ENCODE measurements around the gene INHBC.

INHBC gene

DNA sequence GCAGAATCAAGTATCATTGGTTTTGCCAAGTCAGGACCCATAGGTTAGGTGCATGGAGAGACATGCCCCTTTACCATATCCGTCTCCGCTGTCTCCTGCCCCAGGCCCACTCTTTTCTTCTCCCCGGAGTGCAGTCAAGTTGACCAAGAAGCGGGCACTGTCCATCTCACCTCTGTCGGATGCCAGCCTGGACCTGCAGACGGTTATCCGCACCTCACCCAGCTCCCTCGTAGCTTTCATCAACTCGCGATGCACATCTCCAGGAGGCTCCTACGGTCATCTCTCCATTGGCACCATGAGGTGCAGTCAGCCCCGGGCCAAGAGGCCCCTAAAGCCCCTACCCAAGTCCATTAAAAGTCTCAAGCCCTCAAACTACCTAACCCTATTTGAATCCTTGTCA is 30.0 kb downstream of the INHBC start:
- peaks cover 5% of the 10 kb centered on the region for H3K36me3 ChIP-seq (ENCODE audit: control insufficient read depth, insufficient read depth, low read length)
- no peaks in the 10 kb centered on the region for H3K27me3 ChIP-seq (replicated peaks; ENCODE audit: control insufficient read depth, insufficient read depth, low read length)
- no peak for DNase-seq (ENCODE audit: extremely low read depth, insufficient read length)
- H3K4me3 ChIP-seq (replicated peaks; ENCODE audit: low read depth, low read length), result no peak overlapping the region
- TF ChIP-seq, protein P1, sequence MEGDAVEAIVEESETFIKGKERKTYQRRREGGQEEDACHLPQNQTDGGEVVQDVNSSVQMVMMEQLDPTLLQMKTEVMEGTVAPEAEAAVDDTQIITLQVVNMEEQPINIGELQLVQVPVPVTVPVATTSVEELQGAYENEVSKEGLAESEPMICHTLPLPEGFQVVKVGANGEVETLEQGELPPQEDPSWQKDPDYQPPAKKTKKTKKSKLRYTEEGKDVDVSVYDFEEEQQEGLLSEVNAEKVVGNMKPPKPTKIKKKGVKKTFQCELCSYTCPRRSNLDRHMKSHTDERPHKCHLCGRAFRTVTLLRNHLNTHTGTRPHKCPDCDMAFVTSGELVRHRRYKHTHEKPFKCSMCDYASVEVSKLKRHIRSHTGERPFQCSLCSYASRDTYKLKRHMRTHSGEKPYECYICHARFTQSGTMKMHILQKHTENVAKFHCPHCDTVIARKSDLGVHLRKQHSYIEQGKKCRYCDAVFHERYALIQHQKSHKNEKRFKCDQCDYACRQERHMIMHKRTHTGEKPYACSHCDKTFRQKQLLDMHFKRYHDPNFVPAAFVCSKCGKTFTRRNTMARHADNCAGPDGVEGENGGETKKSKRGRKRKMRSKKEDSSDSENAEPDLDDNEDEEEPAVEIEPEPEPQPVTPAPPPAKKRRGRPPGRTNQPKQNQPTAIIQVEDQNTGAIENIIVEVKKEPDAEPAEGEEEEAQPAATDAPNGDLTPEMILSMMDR (IDR thresholded peaks at IDR 0.05; ENCODE audit: insufficient read depth, low read length, poor library complexity, severe bottlenecking), result no peak

DNA sequence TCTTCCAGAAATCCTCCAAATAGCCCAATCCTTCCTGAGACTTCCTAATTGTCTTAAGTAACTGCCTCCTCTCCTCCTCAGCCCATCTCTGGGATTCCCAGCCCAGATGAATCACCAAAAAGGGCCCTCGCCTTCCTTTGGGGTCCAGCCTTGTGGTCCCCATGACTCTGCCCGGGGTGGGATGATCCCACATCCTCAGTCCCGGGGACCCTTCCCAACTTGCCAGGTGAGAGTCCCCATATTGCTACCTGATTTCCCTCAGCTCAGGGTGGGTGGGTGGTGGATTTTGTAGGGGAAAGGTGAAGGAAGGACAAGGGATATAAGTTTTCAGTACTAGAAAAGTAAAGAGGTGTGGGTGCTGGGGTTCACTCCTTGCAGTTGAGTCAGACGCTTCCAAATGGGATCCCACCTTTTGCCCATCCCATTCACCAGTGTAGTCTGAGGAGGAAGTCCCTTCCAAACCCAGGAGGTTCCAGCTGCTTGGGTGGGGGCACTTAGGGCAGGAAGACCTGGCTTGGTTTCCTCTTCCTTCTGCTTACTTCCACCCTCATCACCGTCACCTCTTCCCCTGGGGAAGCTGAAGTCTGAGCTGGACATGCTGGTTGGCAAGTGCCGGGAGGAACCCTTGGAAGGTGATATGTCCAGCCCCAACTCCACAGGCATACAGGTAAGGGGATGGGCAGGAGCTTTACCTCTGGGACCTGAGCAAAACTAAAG is 30.6 kb downstream of the INHBC start:
- DNase-seq (ENCODE audit: extremely low read depth, insufficient read length), result no peak
- H3K4me3 ChIP-seq (replicated peaks; ENCODE audit: low read depth, low read length), result no peak overlapping the region
- H3K27me3 ChIP-seq (replicated peaks; ENCODE audit: control insufficient read depth, insufficient read depth, low read length), result no peaks in the 10 kb centered on the region
- peaks cover 6% of the 10 kb centered on the region for H3K36me3 ChIP-seq (ENCODE audit: control insufficient read depth, insufficient read depth, low read length)
- TF ChIP-seq, protein P1 (IDR thresholded peaks at IDR 0.05; ENCODE audit: insufficient read depth, low read length, poor library complexity, severe bottlenecking), result no peak

DNA sequence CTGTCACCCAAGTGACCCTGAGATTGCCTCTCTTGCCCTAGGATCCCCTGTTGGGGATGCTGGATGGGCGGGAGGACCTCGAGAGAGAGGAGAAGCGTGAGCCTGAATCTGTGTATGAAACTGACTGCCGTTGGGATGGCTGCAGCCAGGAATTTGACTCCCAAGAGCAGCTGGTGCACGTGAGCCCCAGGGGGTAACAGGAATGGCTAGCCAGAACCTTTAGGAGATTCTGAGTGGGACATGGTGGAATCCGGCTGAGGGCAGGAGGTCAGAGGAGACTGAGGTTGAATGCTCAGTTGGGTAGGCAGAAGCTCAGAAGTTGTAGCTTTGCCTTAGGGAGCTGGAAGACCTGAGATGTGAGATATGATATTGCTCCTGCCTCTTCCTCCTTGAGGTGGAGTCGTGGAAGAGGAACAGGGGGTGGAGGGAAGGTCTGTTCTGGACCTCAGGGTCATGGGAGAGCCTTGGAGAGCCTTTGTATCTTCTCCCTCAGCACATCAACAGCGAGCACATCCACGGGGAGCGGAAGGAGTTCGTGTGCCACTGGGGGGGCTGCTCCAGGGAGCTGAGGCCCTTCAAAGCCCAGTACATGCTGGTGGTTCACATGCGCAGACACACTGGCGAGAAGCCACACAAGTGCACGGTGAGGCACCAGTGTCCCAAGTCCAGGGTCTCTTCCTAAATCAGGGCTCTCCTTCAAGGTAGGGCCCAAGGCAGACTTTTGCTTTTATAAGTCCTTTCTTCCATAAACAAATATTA is 31.3 kb downstream of the INHBC start:
- DNase-seq (ENCODE audit: extremely low read depth, insufficient read length), result no peak
- Histone ChIP-seq H3K4me3 (replicated peaks; ENCODE audit: low read depth, low read length) (no peak overlapping the region), H3K27me3 (replicated peaks; ENCODE audit: control insufficient read depth, insufficient read depth, low read length) (no peaks in the 10 kb centered on the region), H3K36me3 (ENCODE audit: control insufficient read depth, insufficient read depth, low read length) (peaks cover 9% of the 10 kb centered on the region)
- TF ChIP-seq, protein P1 (IDR thresholded peaks at IDR 0.05; ENCODE audit: insufficient read depth, low read length, poor library complexity, severe bottlenecking), result no peak

DNA sequence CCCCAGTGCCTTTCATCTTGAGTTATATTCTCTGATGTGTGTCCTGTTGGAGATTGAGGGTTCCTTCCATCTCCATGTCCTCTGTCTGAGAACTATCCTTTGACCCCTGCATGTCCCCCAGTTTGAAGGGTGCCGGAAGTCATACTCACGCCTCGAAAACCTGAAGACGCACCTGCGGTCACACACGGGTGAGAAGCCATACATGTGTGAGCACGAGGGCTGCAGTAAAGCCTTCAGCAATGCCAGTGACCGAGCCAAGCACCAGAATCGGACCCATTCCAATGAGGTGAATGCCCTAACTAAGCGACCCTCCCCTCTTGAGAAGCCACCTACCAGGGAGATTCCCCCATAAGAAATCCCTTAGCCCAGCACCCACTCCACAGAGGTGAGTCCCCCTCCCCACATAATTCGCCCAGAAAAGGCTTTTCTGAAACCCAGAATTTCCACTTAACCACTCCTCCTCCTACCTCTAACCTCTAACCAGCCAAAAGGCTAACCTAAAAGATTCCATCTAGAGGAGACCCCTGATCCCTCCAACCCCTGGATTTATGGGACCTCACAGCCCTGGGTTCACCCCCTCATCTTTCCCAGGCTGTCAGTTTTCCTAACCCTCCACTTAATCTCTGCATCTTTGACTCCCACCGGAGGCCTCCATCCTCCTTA is 32.8 kb downstream of the INHBC start:
- Histone ChIP-seq H3K4me3 (replicated peaks; ENCODE audit: low read depth, low read length) (no peak overlapping the region), H3K27me3 (replicated peaks; ENCODE audit: control insufficient read depth, insufficient read depth, low read length) (no peaks in the 10 kb centered on the region), H3K36me3 (ENCODE audit: control insufficient read depth, insufficient read depth, low read length) (peaks cover 12% of the 10 kb centered on the region)
- DNase-seq (ENCODE audit: extremely low read depth, insufficient read length), result no peak
- TF ChIP-seq, protein P1 (IDR thresholded peaks at IDR 0.05; ENCODE audit: insufficient read depth, low read length, poor library complexity, severe bottlenecking), result no peak

DNA sequence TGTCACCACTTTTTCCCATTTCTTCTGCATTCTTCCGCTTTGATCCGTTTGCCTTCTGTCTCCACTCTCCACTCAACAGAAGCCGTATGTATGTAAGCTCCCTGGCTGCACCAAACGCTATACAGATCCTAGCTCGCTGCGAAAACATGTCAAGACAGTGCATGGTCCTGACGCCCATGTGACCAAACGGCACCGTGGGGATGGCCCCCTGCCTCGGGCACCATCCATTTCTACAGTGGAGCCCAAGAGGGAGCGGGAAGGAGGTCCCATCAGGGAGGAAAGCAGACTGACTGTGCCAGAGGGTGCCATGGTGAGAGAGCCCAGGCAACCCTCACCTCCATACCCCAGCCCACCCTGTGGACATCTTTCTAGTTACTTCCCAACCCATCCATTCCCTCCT is 33.3 kb downstream of the INHBC start:
- no peak overlapping the region for H3K4me3 ChIP-seq (replicated peaks; ENCODE audit: low read depth, low read length)
- DNase-seq (ENCODE audit: extremely low read depth, insufficient read length), result no peak
- H3K27me3 ChIP-seq (replicated peaks; ENCODE audit: control insufficient read depth, insufficient read depth, low read length), result no peaks in the 10 kb centered on the region

More for the DNA sequence above, 33.3 kb downstream of the INHBC start:
- peaks cover 16% of the 10 kb centered on the region for H3K36me3 ChIP-seq (ENCODE audit: control insufficient read depth, insufficient read depth, low read length)
- TF ChIP-seq, protein P1 (IDR thresholded peaks at IDR 0.05; ENCODE audit: insufficient read depth, low read length, poor library complexity, severe bottlenecking), result no peak
